ENCODE measurements around the gene ACOD1. TPM values are rescaled to one million over a fixed set of nuclear protein-coding genes. Genes with fewer than 3 reads are reported as not detected.

Gene ACOD1
- not detected in 2 replicates for polyA plus RNA-seq (2012; rRNA removed)
- polyA plus RNA-seq (2012; cell fraction: cytosol; rRNA removed), result not detected in 2 replicates
- polyA plus RNA-seq (2012; cell fraction: nucleus; rRNA removed), result not detected in 2 replicates

- Histone ChIP-seq H3K4me1 (ENCODE audit: control insufficient read depth in 1 of 2, insufficient read depth in 2 of 2, low read depth in 1 of 2, low read length in 1 of 2) (no peaks in the 10 kb centered on the region; a peak in 1 of 4 replicates), H3K27ac (ENCODE audit: low read depth in 2 of 2, low read length in 1 of 2) (no peak within 1 kb of the TSS), H3K79me2 (ENCODE audit: insufficient read depth) (no peaks in the 10 kb centered on the region), H3K9me2 (no peaks in the 10 kb centered on the region), H3K9ac (no peak within 1 kb of the TSS), H3F3A (replicated peaks; ENCODE audit: insufficient read depth) (no peaks in the 10 kb centered on the region), H3K4me2 (no peak within 1 kb of the TSS), H2AFZ (ENCODE audit: low read depth) (no peak within 1 kb of the TSS), H3K36me3 (replicated peaks in 1 of 2; ENCODE audit: control insufficient read depth in 1 of 2, insufficient read depth in 2 of 2, low read length in 1 of 2) (no peaks in the 10 kb centered on the region), H3K9me3 (no peaks in the 10 kb centered on the region), H3K27me3 (ENCODE audit: insufficient read depth) (no peaks in the 10 kb centered on the region), H4K20me1 (ENCODE audit: insufficient read depth) (no peaks in the 10 kb centered on the region), H3K4me3 (ENCODE audit: low read depth in 2 of 2, low read length in 1 of 2) (no peak within 1 kb of the TSS)
- TF ChIP-seq EZH2phosphoT487 (IDR thresholded peaks at IDR 0.05; ENCODE audit: borderline replicate concordance, low read depth) (no peak), TEAD4 (IDR thresholded peaks at IDR 0.05; ENCODE audit: borderline replicate concordance, insufficient read depth) (no peak), RXRA (IDR thresholded peaks at IDR 0.05; ENCODE audit: borderline replicate concordance, low read depth) (no peak), RFX5 (IDR thresholded peaks at IDR 0.05; ENCODE audit: low read length) (no peak), EP300 (IDR thresholded peaks at IDR 0.05; ENCODE audit: borderline replicate concordance in 1 of 2, low read depth in 1 of 2, low read length in 1 of 2) (no peak), RAD21 (IDR thresholded peaks at IDR 0.05; ENCODE audit: low read length) (no peak), MEF2A (IDR thresholded peaks at IDR 0.05; ENCODE audit: borderline replicate concordance, low read depth) (no peak), GABPA (IDR thresholded peaks at IDR 0.05; ENCODE audit: low read depth) (no peak), USF2 (IDR thresholded peaks at IDR 0.05; ENCODE audit: borderline replicate concordance, low read depth, low read length) (no peak), RCOR1 (IDR thresholded peaks at IDR 0.05; ENCODE audit: low read length) (no peak), IRF3 (IDR thresholded peaks at IDR 0.05; ENCODE audit: low read depth, low read length) (no peak), TCF12 (IDR thresholded peaks at IDR 0.05) (no peak), MXI1 (IDR thresholded peaks at IDR 0.05; ENCODE audit: low read depth, low read length) (no peak), SMC3 (IDR thresholded peaks at IDR 0.05; ENCODE audit: low read depth, low read length) (no peak), NRF1 (IDR thresholded peaks at IDR 0.05; ENCODE audit: low read depth, low read length) (no peak)
- TF ChIP-seq, protein P1, sequence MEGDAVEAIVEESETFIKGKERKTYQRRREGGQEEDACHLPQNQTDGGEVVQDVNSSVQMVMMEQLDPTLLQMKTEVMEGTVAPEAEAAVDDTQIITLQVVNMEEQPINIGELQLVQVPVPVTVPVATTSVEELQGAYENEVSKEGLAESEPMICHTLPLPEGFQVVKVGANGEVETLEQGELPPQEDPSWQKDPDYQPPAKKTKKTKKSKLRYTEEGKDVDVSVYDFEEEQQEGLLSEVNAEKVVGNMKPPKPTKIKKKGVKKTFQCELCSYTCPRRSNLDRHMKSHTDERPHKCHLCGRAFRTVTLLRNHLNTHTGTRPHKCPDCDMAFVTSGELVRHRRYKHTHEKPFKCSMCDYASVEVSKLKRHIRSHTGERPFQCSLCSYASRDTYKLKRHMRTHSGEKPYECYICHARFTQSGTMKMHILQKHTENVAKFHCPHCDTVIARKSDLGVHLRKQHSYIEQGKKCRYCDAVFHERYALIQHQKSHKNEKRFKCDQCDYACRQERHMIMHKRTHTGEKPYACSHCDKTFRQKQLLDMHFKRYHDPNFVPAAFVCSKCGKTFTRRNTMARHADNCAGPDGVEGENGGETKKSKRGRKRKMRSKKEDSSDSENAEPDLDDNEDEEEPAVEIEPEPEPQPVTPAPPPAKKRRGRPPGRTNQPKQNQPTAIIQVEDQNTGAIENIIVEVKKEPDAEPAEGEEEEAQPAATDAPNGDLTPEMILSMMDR (IDR thresholded peaks at IDR 0.05), result no peak
- TF ChIP-seq, protein P2, sequence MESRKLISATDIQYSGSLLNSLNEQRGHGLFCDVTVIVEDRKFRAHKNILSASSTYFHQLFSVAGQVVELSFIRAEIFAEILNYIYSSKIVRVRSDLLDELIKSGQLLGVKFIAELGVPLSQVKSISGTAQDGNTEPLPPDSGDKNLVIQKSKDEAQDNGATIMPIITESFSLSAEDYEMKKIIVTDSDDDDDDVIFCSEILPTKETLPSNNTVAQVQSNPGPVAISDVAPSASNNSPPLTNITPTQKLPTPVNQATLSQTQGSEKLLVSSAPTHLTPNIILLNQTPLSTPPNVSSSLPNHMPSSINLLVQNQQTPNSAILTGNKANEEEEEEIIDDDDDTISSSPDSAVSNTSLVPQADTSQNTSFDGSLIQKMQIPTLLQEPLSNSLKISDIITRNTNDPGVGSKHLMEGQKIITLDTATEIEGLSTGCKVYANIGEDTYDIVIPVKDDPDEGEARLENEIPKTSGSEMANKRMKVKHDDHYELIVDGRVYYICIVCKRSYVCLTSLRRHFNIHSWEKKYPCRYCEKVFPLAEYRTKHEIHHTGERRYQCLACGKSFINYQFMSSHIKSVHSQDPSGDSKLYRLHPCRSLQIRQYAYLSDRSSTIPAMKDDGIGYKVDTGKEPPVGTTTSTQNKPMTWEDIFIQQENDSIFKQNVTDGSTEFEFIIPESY (IDR thresholded peaks at IDR 0.05; ENCODE audit: borderline replicate concordance, low read depth), result no peak
- TF ChIP-seq, protein P3, sequence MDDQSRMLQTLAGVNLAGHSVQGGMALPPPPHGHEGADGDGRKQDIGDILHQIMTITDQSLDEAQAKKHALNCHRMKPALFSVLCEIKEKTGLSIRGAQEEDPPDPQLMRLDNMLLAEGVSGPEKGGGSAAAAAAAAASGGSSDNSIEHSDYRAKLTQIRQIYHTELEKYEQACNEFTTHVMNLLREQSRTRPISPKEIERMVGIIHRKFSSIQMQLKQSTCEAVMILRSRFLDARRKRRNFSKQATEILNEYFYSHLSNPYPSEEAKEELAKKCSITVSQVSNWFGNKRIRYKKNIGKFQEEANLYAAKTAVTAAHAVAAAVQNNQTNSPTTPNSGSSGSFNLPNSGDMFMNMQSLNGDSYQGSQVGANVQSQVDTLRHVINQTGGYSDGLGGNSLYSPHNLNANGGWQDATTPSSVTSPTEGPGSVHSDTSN (IDR thresholded peaks at IDR 0.05), result no peak
- TF ChIP-seq, protein P4, sequence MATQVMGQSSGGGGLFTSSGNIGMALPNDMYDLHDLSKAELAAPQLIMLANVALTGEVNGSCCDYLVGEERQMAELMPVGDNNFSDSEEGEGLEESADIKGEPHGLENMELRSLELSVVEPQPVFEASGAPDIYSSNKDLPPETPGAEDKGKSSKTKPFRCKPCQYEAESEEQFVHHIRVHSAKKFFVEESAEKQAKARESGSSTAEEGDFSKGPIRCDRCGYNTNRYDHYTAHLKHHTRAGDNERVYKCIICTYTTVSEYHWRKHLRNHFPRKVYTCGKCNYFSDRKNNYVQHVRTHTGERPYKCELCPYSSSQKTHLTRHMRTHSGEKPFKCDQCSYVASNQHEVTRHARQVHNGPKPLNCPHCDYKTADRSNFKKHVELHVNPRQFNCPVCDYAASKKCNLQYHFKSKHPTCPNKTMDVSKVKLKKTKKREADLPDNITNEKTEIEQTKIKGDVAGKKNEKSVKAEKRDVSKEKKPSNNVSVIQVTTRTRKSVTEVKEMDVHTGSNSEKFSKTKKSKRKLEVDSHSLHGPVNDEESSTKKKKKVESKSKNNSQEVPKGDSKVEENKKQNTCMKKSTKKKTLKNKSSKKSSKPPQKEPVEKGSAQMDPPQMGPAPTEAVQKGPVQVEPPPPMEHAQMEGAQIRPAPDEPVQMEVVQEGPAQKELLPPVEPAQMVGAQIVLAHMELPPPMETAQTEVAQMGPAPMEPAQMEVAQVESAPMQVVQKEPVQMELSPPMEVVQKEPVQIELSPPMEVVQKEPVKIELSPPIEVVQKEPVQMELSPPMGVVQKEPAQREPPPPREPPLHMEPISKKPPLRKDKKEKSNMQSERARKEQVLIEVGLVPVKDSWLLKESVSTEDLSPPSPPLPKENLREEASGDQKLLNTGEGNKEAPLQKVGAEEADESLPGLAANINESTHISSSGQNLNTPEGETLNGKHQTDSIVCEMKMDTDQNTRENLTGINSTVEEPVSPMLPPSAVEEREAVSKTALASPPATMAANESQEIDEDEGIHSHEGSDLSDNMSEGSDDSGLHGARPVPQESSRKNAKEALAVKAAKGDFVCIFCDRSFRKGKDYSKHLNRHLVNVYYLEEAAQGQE (IDR thresholded peaks at IDR 0.05; ENCODE audit: low read depth, low read length), result no peak
- DNase-seq, result no peak
- POLR2A ChIA-PET, result no interaction called here
- CTCF ChIA-PET, result no interaction called here
- WGBS (ENCODE audit: low lambda C conversion rate), result 74% methylated on average over 2 of the region's 2 CpGs
These were observed at the start of gene ACOD1 for GRCh38 chr13:76948149-76948548. ACOD1 (plus strand) TSS chr13:76948511; CDS start chr13:76948559, 48 bp downstream.
